ENCODE results near the gene RUNX3. TPM values are rescaled to one million over a fixed set of nuclear protein-coding genes. Genes with fewer than 3 reads are reported as not detected.

The RUNX3 gene
- total RNA-seq, 1 experiment from 2014 or later = 0.33 TPM

DNA sequence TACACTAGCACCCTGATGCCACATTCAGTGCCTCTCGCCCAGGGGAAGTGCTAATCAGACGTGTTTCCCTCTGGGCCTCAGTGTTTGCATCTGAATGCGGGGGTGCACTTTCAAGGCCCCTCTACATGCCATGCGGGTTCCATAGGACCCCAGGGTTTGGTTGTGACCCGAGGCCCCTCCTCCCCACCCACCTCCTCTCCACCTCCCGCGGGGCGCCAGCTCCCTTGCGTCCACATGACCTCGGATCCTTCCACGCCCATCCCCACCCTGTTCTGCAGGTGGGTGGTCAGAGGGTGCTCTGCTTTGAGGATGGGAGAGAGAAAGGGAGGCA is 5.1 kb upstream of the RUNX3 start:
- TF ChIP-seq, protein P1, sequence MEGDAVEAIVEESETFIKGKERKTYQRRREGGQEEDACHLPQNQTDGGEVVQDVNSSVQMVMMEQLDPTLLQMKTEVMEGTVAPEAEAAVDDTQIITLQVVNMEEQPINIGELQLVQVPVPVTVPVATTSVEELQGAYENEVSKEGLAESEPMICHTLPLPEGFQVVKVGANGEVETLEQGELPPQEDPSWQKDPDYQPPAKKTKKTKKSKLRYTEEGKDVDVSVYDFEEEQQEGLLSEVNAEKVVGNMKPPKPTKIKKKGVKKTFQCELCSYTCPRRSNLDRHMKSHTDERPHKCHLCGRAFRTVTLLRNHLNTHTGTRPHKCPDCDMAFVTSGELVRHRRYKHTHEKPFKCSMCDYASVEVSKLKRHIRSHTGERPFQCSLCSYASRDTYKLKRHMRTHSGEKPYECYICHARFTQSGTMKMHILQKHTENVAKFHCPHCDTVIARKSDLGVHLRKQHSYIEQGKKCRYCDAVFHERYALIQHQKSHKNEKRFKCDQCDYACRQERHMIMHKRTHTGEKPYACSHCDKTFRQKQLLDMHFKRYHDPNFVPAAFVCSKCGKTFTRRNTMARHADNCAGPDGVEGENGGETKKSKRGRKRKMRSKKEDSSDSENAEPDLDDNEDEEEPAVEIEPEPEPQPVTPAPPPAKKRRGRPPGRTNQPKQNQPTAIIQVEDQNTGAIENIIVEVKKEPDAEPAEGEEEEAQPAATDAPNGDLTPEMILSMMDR (conservative IDR thresholded peaks at IDR 0.05) = no peak

More for the DNA sequence above, 5.1 kb upstream of the RUNX3 start:
- no peak overlapping the region for H3K9ac ChIP-seq (ENCODE audit: extremely low read depth, insufficient read length, low read length)
- H3K23me2 ChIP-seq (ENCODE audit: insufficient read length, low read depth, low read length, poor library complexity, severe bottlenecking) = peaks cover 12% of the 10 kb centered on the region
- no peak overlapping the region for H3K27ac Mint-ChIP-seq
- DNase-seq = no peak
- no peak overlapping the region for H2BK120ac ChIP-seq (ENCODE audit: low read depth, low read length, poor library complexity, severe bottlenecking)
- H4K91ac ChIP-seq (ENCODE audit: insufficient read length, low read depth, low read length) = no peak overlapping the region
- H3K36me3 Mint-ChIP-seq (ENCODE audit: insufficient read depth in 1 of 3, low read depth in 3 of 3) = no peaks in the 10 kb centered on the region; a peak in 1 of 7 replicates
- H2BK20ac ChIP-seq (ENCODE audit: low read depth, low read length, poor library complexity, severe bottlenecking) = no peak overlapping the region
- no peak overlapping the region for H3K18ac ChIP-seq (ENCODE audit: insufficient read length, low read depth, low read length)
- H4K20me1 ChIP-seq (ENCODE audit: control insufficient read depth, insufficient read depth, insufficient read length) = no peaks in the 10 kb centered on the region
- H3K27me3 ChIP-seq (ENCODE audit: insufficient read depth, low read length) = peaks cover 34% of the 10 kb centered on the region
- no peak overlapping the region for H3K4me2 ChIP-seq (ENCODE audit: insufficient read depth, insufficient read length, low read length)
- H4K5ac ChIP-seq (ENCODE audit: insufficient read length, low read depth, low read length) = no peak overlapping the region
- no peak overlapping the region for H2BK15ac ChIP-seq (ENCODE audit: low read depth, low read length)
- no peak overlapping the region for H2BK12ac ChIP-seq (ENCODE audit: insufficient read length, low read depth, low read length)
- peaks cover 2 to 7% of the 10 kb centered on the region in 2 experiments; a peak in 2 of 5 replicates for H3K9me3 Mint-ChIP-seq
- peaks cover 54% of the 10 kb centered on the region for H3K27me3 Mint-ChIP-seq (ENCODE audit: low read depth)
- H3K27ac ChIP-seq (ENCODE audit: insufficient read length, low read depth, low read length) = no peak overlapping the region
- H2AFZ ChIP-seq (ENCODE audit: low read length) = no peak overlapping the region
- no peaks in the 10 kb centered on the region for H3K79me2 ChIP-seq (ENCODE audit: insufficient read depth, low read length)
- no peaks in the 10 kb centered on the region for H3K9me3 ChIP-seq (ENCODE audit: control insufficient read depth, low read depth, low read length)
- no CpG with 5 or more reads among the region's 11 CpGs for WGBS (ENCODE audit: extremely low coverage, insufficient read length, low lambda C conversion rate)
- no peak overlapping the region for H3K56ac ChIP-seq (ENCODE audit: insufficient read length, low read depth, low read length)
- no peak overlapping the region for H2BK5ac ChIP-seq (ENCODE audit: insufficient read length, low read length)
- no peak overlapping the region for H4K8ac ChIP-seq (replicated peaks; ENCODE audit: insufficient read length, low read depth, low read length)
- H3K4me1 ChIP-seq (ENCODE audit: insufficient read depth, low read length) = 0 out of 2 replicates have a peak, but pooled peaks cover 2% of the 10 kb centered on the region
- no peak overlapping the region for H3K4me3 Mint-ChIP-seq
- H3K4ac ChIP-seq (ENCODE audit: low read depth, low read length) = no peak overlapping the region
- no peak overlapping the region for H3K14ac ChIP-seq (ENCODE audit: insufficient read depth, low read length)
- no peak overlapping the region for H3K23ac ChIP-seq (ENCODE audit: insufficient read length, low read depth, low read length)
- H3K4me1 Mint-ChIP-seq = peaks cover 41 to 62% of the 10 kb centered on the region in 2 experiments
- no peak overlapping the region for H3T11ph ChIP-seq (ENCODE audit: low read length)
- H2AK5ac ChIP-seq (ENCODE audit: insufficient read length, low read length) = no peak overlapping the region
- no peaks in the 10 kb centered on the region for H3K79me1 ChIP-seq (ENCODE audit: insufficient read depth, low read depth, low read length, poor library complexity, severe bottlenecking)

All from H9 (cell line).